ENCODE data around the gene NAA40. TPM values are rescaled to one million over a fixed set of nuclear protein-coding genes. Genes with fewer than 3 reads are reported as not detected.

NAA40 gene
- total and polyA plus RNA-seq, 12 donors: 13.0 to 38.8 (median 19.7) TPM

- Histone ChIP-seq H3K4me1 (peaks cover 8 to 50% (median 24%) of the 10 kb centered on the region in 9 donors), H3K27ac (peak overlapping the region; percentile 20 to 79 (median 72)), H3K4me3 (peak overlapping the region in 1 of 10 donors; percentile 22), H3K9me3 (no peaks in the 10 kb centered on the region), H3K36me3 (peaks cover 0 to 37% (median 10%) of the 10 kb centered on the region in 9 donors), H3K27me3 (no peaks in the 10 kb centered on the region)
- ATAC-seq (peak; percentile 44 to 83 (median 70)), DNase-seq (peak; percentile 34 to 49)
- intact Hi-C loops (cut with DNase I): loop anchor here in 9 of 10 donors (1.0 to 10.0 kb wide), 7 partner anchors 28 to 180 kb away; partner anchors contain the start of genes ZFTA (in 7 of the 9), MARK2 (in 1 of the 9) and RCOR2 (in 1 of the 9)
- 26 to 35% methylated on average over 8 of the region's 8 CpGs for WGBS, 2 donors
- no peak for TF ChIP-seq CTCF (IDR thresholded peaks at IDR 0.05)
Measured at GRCh38 chr11:63944987-63945386, 6.2 kb downstream of the NAA40 start.

- ATAC-seq: peak; percentile 79 to 94 (median 85)
Measured at GRCh38 chr11:63945477-63946163, 6.8 kb downstream of the NAA40 start.

GRCh38 chr11:63951779-63952536, 13.2 kb downstream of the NAA40 start:
- WGBS, 2 donors: 82 to 83% methylated on average over 20 of the region's 20 CpGs
- ATAC-seq (no peak), DNase-seq (no peak)
- no peak for TF ChIP-seq CTCF (IDR thresholded peaks at IDR 0.05)
- Histone ChIP-seq H3K36me3 (peaks cover 0 to 83% (median 27%) of the 10 kb centered on the region in 9 donors), H3K4me3 (no peak overlapping the region), H3K27me3 (no peaks in the 10 kb centered on the region), H3K27ac (peak overlapping the region in 1 of 10 donors; percentile 41), H3K4me1 (no peaks in the 10 kb centered on the region), H3K9me3 (no peaks in the 10 kb centered on the region)
- intact Hi-C loops (cut with DNase I): no loop called here

More at GRCh38 chr11:63945477-63946163, 6.8 kb downstream of the NAA40 start:
- H3K4me1 ChIP-seq: peaks cover 8 to 44% (median 21%) of the 10 kb centered on the region in 9 donors
- H3K27ac ChIP-seq: peak overlapping the region; percentile 20 to 79 (median 72)
- H3K4me3 ChIP-seq: peak overlapping the region in 7 of 10 donors; percentile 13 to 41 (median 30)
- peak; percentile 58 to 88 (median 80) for TF ChIP-seq CTCF (IDR thresholded peaks at IDR 0.05)
- no peaks in the 10 kb centered on the region for H3K9me3 ChIP-seq
- H3K27me3 ChIP-seq: no peaks in the 10 kb centered on the region
- DNase-seq: peak; percentile 46 to 77
- intact Hi-C loops (cut with DNase I): loop anchor here (1.0 to 10.0 kb wide), 8 partner anchors 29 to 181 kb away; partner anchors contain the start of genes ZFTA (in 8 of the 10), MARK2 (in 1 of the 10) and RCOR2 (in 1 of the 10)
- peaks cover 0 to 43% (median 10%) of the 10 kb centered on the region in 9 donors for H3K36me3 ChIP-seq
- 33% methylated on average over 14 of the region's 14 CpGs for WGBS, 2 donors

GRCh38 chr11:63952570-63952969, 13.8 kb downstream of the NAA40 start:
- intact Hi-C loops (cut with DNase I): no loop called here
- DNase-seq (no peak), ATAC-seq (peak in 1 of 8 donors; percentile 38)
- no peak for TF ChIP-seq CTCF (IDR thresholded peaks at IDR 0.05)
- no peaks in the 10 kb centered on the region for H3K9me3 ChIP-seq
- H3K4me3 ChIP-seq: no peak overlapping the region
- H3K36me3 ChIP-seq: peaks cover 0 to 79% (median 27%) of the 10 kb centered on the region in 9 donors
- H3K27me3 ChIP-seq: no peaks in the 10 kb centered on the region
- H3K27ac ChIP-seq: peak overlapping the region in 1 of 10 donors; percentile 41
- peaks cover 0 to 4% (median 0%) of the 10 kb centered on the region in 9 donors for H3K4me1 ChIP-seq
- WGBS, 2 donors: 95 to 98% methylated on average over 4 of the region's 4 CpGs
